Kasumi-1 (cell line): ENCODE results near the gene PLPP6.

Source experiments
- DNase-seq, 2 experiments: peaks; one replicate each; lab custom pipeline; 2025; lab: John Stamatoyannopoulos, UW

Gene PLPP6

GRCh38 chr9:4662989-4663792 is 1.1 kb downstream of the PLPP6 start:
- DNase-seq, result no peak

DNA sequence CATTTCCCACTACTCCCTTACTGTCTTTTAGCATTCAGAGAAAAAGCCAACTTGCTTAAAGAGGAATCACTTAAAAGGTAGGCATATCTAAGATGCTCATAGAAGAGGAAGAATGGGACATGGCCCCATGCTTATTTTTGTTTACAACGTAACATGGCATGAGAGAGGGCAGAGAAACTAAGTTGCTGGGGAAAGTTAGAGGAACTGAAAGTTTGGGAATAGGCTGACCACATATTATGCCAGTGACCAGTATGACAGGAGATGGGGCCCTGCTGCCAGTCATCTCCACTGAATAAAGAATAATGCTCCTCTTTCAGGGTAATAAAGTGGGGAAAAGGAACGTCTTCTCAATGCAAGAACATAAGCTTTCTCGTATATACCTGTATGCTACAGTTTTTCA is 1.9 kb downstream of the PLPP6 start:
- DNase-seq, result no peak

DNA sequence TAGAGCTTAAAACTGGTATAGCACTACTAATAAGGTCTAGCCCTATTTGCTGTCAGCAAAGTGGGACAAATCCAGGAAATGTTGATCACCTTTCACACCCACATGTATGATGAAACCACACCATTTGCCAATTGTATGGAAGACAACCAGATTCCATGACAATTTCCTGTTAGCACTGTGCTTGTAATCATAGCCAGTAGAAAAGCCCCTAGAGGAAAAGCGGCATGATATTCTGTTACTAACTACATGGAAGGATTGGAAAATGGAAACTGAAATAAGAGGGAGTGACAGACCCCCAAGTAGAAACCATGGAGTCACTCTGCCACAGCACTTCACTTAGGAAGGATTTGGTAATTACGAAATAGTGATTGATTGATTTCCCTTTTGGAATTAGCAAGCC is 3.3 kb downstream of the PLPP6 start:
- DNase-seq, result no peak

DNA sequence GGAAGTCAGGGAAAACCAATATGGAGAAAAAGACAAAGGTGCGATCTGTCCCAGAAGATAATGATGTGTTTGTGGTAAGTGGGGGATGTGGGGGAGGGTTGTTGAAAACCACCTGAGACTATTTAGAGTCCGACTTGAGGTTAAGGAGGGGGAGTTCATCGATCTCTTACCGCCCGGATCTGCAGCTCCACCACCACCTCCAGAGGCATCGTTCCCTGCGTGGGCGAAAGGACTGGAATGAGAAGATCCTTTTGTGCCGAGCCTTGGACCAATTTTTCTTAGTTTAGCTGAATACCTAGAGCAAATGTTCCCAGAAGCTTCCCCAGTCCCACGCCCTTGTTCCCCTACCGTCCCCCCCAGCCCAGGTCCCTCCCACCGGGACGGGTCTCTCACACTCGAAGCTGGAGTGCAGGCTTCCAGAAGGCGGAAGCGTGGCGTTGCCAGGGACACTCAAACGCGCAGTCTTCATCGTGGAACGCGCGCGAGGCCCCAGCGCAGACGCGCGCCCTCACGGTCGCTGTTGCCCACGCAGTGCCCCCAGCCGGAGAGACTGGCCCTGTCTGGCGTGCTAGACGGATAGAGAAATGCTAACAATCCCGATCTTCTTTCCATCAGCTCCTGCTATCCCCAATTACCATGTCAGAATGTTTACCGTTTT is 4.1 kb downstream of the PLPP6 start, which contains the start of gene SPATA6L:
Gene SPATA6L, minus strand, starts transcription at position 439 of the 658 bp plus-strand sequence. Its CDS starts 230 bp downstream, at position 209.
- peak; percentile 6 to 10 for DNase-seq

DNA sequence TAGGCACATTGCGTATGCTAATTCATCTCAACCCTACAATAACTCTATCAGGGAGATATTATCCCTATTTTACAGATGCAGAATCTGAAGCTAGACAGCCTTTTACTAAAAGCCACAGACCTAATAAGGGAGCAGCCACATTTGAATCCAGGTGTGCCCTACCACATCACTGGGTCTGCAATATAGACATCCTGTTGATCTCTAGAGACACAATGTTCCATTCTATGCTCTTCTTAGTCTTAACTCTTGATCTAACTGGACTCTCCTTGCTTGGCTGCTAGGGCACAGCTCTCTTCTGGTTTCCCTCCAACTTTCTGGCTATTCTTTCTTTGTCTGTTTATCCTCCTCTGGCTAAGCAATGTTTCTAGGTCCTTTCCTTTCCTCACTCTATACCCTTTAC is 5.6 kb downstream of the PLPP6 start:
- DNase-seq, result no peak

GRCh38 chr9:4668604-4669003 is 6.5 kb downstream of the PLPP6 start:
- no peak for DNase-seq

GRCh38 chr9:4669890-4670289 is 7.8 kb downstream of the PLPP6 start:
- no peak for DNase-seq

GRCh38 chr9:4670591-4670990 is 8.5 kb downstream of the PLPP6 start:
- DNase-seq, result no peak

GRCh38 chr9:4671737-4672136 is 9.6 kb downstream of the PLPP6 start:
- no peak for DNase-seq

GRCh38 chr9:4674783-4675182 is 12.7 kb downstream of the PLPP6 start:
- no peak for DNase-seq

DNA sequence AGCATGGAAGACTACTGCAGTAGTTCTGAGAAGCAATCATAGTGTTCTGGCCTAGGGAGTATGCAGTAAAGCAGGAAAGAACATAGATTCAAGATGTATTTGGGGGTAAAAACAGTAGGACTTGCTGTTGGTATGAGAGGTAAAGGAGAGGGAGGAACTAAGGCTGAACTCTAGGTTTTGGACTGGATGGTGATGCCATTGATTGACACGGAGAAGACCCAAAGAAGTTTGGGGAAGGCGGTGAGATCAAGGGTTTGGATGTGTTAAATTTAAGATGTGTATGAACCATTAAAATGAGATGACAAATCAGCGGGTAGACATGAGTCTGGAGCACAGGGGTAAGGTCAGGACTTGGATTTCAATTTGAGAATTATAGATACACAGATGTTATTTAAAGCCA is 15.3 kb downstream of the PLPP6 start:
- no peak for DNase-seq

DNA sequence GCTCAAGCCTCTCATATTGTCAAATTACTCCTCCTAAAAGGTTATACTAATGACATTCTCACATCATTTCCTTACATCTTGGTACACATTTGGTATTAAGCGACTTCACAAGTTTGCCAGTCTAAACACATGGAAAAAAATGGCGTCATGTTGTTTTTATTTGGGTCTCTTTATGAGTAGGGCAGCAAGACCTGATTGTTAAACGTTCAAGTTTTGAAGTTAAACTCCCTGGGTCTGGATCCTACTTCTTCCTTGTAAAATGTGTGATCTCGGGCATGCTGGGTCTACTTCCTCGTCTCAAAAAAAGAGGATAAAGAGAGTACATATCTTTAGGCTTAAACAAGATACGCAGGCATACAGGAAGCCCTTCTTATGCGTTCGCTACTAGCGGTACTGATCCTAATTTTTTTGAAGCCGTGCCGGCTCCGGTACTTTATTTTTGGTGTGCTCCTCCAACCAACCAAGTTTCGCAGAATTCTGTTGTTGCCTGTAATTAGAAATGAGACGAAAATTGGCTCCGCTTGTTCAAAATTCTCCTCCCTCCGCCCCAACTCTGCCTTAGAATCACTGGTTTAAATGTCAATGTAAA is 16.7 kb downstream of the PLPP6 start:
- peak; percentile 19 to 45 for DNase-seq

DNA sequence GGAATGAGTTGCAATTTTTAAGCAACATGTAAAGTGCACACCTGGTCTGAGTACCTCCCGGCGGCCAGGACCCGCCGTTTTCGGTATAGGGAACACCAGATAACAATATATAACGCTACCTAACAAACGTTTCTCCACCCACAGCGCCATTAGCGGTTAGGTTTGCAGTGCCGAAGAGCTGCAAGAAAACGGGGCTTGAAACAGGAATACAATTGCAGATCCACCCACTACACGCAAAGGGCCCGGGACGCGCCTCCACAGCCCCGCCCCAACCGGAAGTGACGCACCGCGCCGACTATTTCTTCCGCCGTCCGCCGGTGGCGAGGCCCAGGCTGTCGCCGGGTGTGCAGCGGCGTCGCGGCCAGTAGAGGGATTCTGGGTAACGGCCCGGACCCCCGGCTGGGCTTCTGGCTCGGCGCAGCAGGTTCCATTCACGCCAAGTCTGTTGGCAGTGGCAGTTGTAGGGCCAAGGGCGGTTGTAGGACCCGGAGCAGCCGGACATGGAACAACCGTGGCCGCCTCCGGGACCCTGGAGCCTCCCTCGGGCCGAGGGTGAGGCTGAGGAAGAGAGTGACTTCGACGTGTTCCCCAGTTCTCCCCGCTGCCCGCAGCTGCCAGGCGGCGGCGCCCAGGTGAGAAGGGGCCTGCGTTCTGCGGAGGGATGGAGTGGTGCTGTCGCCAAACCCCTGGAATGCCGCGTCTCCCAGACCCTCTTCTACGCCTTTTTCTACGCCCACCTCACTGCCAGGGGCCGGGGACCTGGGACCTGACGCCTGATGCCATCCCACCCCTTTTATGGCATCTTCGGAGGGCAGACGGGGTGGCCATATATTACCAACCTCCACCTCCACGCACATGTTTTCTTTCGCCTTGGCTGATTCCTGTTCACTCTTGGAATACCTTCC is 17.4 kb downstream of the PLPP6 start, which contains the start of gene CDC37L1:
Gene CDC37L1, plus strand, starts transcription at position 302 of the 905 bp plus-strand sequence. Its CDS starts 199 bp downstream, at position 501.
- peak; percentile 84 to 91 for DNase-seq

DNA sequence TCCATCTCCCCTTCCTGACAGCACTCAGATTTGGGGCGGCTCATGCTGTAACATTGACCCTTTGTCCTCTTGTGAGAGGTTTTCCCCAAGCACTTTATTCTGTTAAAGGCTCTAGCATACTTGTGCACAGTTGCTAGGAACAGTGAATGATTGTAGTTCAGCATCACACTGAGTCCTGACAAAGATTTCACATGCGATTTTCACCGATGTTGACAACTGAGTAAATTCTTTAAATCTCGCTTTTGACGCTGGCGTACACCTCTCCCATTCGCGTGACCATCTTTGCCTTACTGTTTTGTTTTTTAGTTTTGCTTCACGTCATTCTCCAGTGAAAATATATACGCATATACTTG is 18.1 kb downstream of the PLPP6 start:
- DNase-seq, result no peak

DNA sequence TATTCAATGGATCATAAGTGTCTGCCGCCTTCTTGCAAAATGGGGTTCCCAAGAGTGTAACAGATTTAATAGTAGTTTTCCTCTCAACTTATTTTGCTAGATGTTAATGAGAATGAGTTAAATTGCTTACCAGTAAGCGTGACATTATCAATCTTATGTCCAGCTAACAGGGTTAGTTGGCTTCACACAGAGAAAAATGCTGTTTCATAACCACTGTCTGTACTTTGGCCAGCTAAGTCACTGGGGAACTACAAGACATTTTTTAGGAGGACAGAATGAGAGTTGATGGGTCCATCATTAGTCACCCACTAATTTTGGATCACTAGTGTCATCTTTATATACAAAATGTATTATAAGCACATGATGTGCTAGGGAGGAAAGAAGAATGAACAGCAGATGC is 18.7 kb downstream of the PLPP6 start:
- DNase-seq, result no peak

GRCh38 chr9:4684820-4685219 is 22.7 kb downstream of the PLPP6 start:
- no peak for DNase-seq

GRCh38 chr9:4686112-4686511 is 24.0 kb downstream of the PLPP6 start:
- no peak for DNase-seq

DNA sequence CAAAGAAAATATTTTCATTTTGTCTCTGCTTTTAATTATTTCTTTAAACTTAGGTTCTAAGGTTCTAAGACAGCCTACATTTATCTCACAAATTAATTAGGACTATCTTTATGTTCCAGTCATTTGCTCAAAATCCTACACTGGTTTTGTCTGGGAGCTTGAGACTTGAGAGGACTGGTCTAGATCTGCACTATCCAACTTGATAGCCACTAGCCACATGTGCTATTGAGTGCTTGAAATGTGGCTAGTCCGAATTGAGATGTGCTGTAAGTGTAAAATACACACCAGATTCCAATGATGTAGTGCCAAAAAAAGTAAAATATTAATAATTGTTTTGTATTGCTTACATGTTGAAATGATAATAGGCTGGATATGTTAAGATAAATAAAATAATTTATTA is 24.5 kb downstream of the PLPP6 start:
- DNase-seq, result no peak

DNA sequence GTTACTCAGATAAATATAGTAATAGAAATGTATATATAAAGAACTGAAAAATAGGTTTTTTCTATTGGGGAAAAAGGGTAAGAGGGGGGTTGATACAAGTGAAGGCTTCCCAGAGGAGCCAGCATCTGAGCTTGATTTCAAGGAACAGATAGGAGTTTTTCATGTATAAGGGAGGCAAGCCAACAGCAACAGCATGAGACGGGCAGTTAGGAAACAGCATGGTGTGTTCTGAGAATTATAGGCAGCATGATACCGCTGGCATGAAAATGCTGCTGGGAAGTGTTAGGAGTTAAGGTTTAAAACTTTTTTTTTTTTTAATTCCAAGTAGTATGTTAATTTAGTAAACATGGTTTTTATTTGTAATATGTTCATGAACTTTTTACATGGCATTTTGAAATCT is 26.9 kb downstream of the PLPP6 start:
- DNase-seq, result no peak

DNA sequence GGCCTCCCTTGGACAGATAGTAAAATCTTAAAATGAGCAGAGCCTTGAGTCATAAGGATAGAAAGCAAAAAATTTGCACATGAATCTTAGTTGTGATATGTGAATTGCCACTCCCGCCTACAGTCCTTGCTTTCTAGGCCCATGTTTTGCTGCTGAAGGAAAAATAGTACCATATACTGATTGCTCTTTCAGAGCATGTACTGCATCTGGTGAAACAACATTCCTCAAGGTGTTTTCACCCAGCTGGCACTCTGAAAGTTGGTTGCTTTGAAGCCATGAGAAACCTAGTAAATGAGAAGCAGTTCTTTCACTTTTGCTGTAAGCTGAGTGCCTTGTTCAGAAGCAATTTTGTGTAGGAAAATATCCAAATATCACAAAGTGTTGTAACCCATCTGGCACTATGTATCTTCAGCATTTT is 27.6 kb downstream of the PLPP6 start:
- DNase-seq, result no peak

- DNase-seq, result no peak
Measured at GRCh38 chr9:4690144-4690543, 28.1 kb downstream of the PLPP6 start.

DNA sequence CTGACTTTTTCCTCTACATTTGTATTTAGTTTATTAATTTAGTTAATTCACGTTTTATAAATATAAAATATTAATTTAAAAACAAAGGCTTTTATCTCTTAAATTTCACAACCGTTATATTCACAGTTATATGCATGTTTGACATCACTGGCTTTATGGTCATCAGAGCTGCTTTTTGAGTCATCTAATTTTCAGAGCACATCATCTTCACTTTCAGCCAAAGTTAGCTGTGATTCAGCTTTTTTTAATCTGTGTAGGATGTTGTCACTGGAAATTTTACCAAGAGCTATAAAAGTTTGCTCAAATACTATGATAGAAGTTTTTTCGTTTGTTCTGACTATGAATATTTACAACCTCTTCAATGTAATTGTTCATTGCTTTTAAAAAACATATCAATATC is 29.7 kb downstream of the PLPP6 start:
- DNase-seq, result no peak
